T-helper 17 cell (primary cell): ENCODE results near the gene PCID2. TPM values are rescaled to one million over a fixed set of nuclear protein-coding genes. Genes with fewer than 3 reads are reported as not detected.

Experiments used
- ATAC-seq: fragments of 150-1000 bp; cut with Tn5 transposase; 2 replicates; pipeline ENCODE4 v1.10.0; 2021; ENCODE audit warnings: mild to moderate bottlenecking, moderate library complexity
- DNase-seq, 3 donors: peaks; one replicate each; pipeline versions ENCODE4 v3.0.0 to v3.0.0-alpha.2; 2020 to 2021
- H3K9me3 ChIP-seq: one replicate; pipeline ENCODE4 v1.7.0; 2013; ENCODE audit warnings: low read length, mild to moderate bottlenecking; ENCODE audit not compliant: control insufficient read depth, poor library complexity, severe bottlenecking
- H3K27ac Mint-ChIP-seq: one replicate; pipeline ENCODE4 v1.8.0; 2022; ENCODE audit warnings: mild to moderate bottlenecking, moderate library complexity, mixed read lengths
- H3K27me3 Mint-ChIP-seq: one replicate; pipeline ENCODE4 v1.8.0; 2022; ENCODE audit warnings: mixed read lengths
- H3K36me3 Mint-ChIP-seq: one replicate; pipeline ENCODE4 v1.8.0; 2022; ENCODE audit warnings: low read depth, mixed read lengths
- H3K4me1 Mint-ChIP-seq: one replicate; pipeline ENCODE4 v1.8.0; 2022; ENCODE audit warnings: mild to moderate bottlenecking, mixed read lengths
- H3K4me3 Mint-ChIP-seq: one replicate; pipeline ENCODE4 v1.8.0; 2022; ENCODE audit warnings: mild to moderate bottlenecking, moderate library complexity, mixed read lengths
- total RNA-seq, 4 donors: library from RNA in 2 of 4; stranded (reverse) in 2 of 4; gene quantifications; one replicate each; pipeline ENCODE4 v1.2.3 and lab custom pipeline; 2022 to 2026

Gene PCID2
- total RNA-seq, 2 donors from 2014 or later: 31.3 to 47.9 TPM

GRCh38 chr13:113178070-113178895, 30.2 kb downstream of the PCID2 start:
- peaks cover 9% of the 10 kb centered on the region for H3K36me3 Mint-ChIP-seq
- no peaks in the 10 kb centered on the region for H3K27me3 Mint-ChIP-seq
- DNase-seq (no peak), ATAC-seq (no peak)
- H3K9me3 ChIP-seq: peaks cover 3% of the 10 kb centered on the region
- H3K4me1 Mint-ChIP-seq: peaks cover 30% of the 10 kb centered on the region
- H3K4me3 Mint-ChIP-seq: no peak overlapping the region
- H3K27ac Mint-ChIP-seq: peak overlapping the region; percentile 92

GRCh38 chr13:113176822-113177221, 31.6 kb downstream of the PCID2 start:
- peaks cover 3% of the 10 kb centered on the region for H3K9me3 ChIP-seq
- Mint-ChIP-seq H3K27me3 (no peaks in the 10 kb centered on the region), H3K4me3 (no peak overlapping the region), H3K4me1 (peaks cover 26% of the 10 kb centered on the region), H3K36me3 (peaks cover 9% of the 10 kb centered on the region), H3K27ac (peak overlapping the region; percentile 93)
- ATAC-seq: no peak
- DNase-seq: no peak

GRCh38 chr13:113176280-113176679, 32.2 kb downstream of the PCID2 start:
- no peaks in the 10 kb centered on the region for H3K27me3 Mint-ChIP-seq
- peaks cover 9% of the 10 kb centered on the region for H3K36me3 Mint-ChIP-seq
- peaks cover 3% of the 10 kb centered on the region for H3K9me3 ChIP-seq
- H3K4me1 Mint-ChIP-seq: peaks cover 25% of the 10 kb centered on the region
- DNase-seq (peak; percentile 43 to 56 (median 53)), ATAC-seq (peak; percentile 95)
- H3K27ac Mint-ChIP-seq: peak overlapping the region; percentile 93
- peak overlapping the region; percentile 50 for H3K4me3 Mint-ChIP-seq

GRCh38 chr13:113172419-113172926, 36.0 kb downstream of the PCID2 start:
- peaks cover 3% of the 10 kb centered on the region for H3K9me3 ChIP-seq
- Mint-ChIP-seq H3K4me1 (peaks cover 17% of the 10 kb centered on the region), H3K27me3 (no peaks in the 10 kb centered on the region), H3K27ac (no peak overlapping the region), H3K36me3 (peaks cover 7% of the 10 kb centered on the region), H3K4me3 (no peak overlapping the region)
- DNase-seq: no peak
- ATAC-seq: no peak

GRCh38 chr13:113171250-113172125, 37.0 kb downstream of the PCID2 start:
- no peak overlapping the region for H3K4me3 Mint-ChIP-seq
- H3K27ac Mint-ChIP-seq: peak overlapping the region; percentile 39
- DNase-seq: no peak
- peaks cover 7% of the 10 kb centered on the region for H3K36me3 Mint-ChIP-seq
- no peak for ATAC-seq
- peaks cover 3% of the 10 kb centered on the region for H3K9me3 ChIP-seq
- H3K27me3 Mint-ChIP-seq: no peaks in the 10 kb centered on the region
- peaks cover 17% of the 10 kb centered on the region for H3K4me1 Mint-ChIP-seq

GRCh38 chr13:113170511-113170910, 38.0 kb downstream of the PCID2 start:
- Mint-ChIP-seq H3K4me1 (peaks cover 19% of the 10 kb centered on the region), H3K27me3 (no peaks in the 10 kb centered on the region), H3K27ac (peak overlapping the region; percentile 39), H3K36me3 (peaks cover 4% of the 10 kb centered on the region), H3K4me3 (no peak overlapping the region)
- ATAC-seq (no peak), DNase-seq (no peak)
- H3K9me3 ChIP-seq: peaks cover 3% of the 10 kb centered on the region

GRCh38 chr13:113169277-113170272, 38.9 kb downstream of the PCID2 start:
- H3K4me3 Mint-ChIP-seq: no peak overlapping the region
- no peak overlapping the region for H3K27ac Mint-ChIP-seq
- DNase-seq (no peak), ATAC-seq (no peak)
- H3K9me3 ChIP-seq: no peaks in the 10 kb centered on the region
- H3K36me3 Mint-ChIP-seq: peaks cover 4% of the 10 kb centered on the region
- peaks cover 22% of the 10 kb centered on the region for H3K4me1 Mint-ChIP-seq
- H3K27me3 Mint-ChIP-seq: no peaks in the 10 kb centered on the region

GRCh38 chr13:113168211-113168610, 40.3 kb downstream of the PCID2 start:
- H3K27me3 Mint-ChIP-seq: no peaks in the 10 kb centered on the region
- ATAC-seq (no peak), DNase-seq (no peak)
- H3K27ac Mint-ChIP-seq: no peak overlapping the region
- H3K9me3 ChIP-seq: no peaks in the 10 kb centered on the region
- H3K4me3 Mint-ChIP-seq: no peak overlapping the region
- H3K4me1 Mint-ChIP-seq: peaks cover 25% of the 10 kb centered on the region
- peaks cover 4% of the 10 kb centered on the region for H3K36me3 Mint-ChIP-seq

- DNase-seq: no peak
- ATAC-seq: no peak
- H3K4me1 Mint-ChIP-seq: peaks cover 29% of the 10 kb centered on the region
- H3K36me3 Mint-ChIP-seq: peaks cover 4% of the 10 kb centered on the region
- no peaks in the 10 kb centered on the region for H3K27me3 Mint-ChIP-seq
- H3K9me3 ChIP-seq: no peaks in the 10 kb centered on the region
- no peak overlapping the region for H3K4me3 Mint-ChIP-seq
- no peak overlapping the region for H3K27ac Mint-ChIP-seq
Measured at GRCh38 chr13:113167575-113167974, 40.9 kb downstream of the PCID2 start.

- Mint-ChIP-seq H3K36me3 (peaks cover 4% of the 10 kb centered on the region), H3K27me3 (no peaks in the 10 kb centered on the region), H3K4me3 (no peak overlapping the region), H3K4me1 (peaks cover 29% of the 10 kb centered on the region), H3K27ac (no peak overlapping the region)
- no peak for ATAC-seq
- no peak for DNase-seq
- H3K9me3 ChIP-seq: no peaks in the 10 kb centered on the region
Measured at GRCh38 chr13:113167155-113167554, 41.3 kb downstream of the PCID2 start.

GRCh38 chr13:113166681-113167080, 41.8 kb downstream of the PCID2 start:
- Mint-ChIP-seq H3K4me1 (peaks cover 29% of the 10 kb centered on the region), H3K27ac (no peak overlapping the region)
- ATAC-seq: no peak

GRCh38 chr13:113166266-113166665, 42.2 kb downstream of the PCID2 start:
- H3K4me3 Mint-ChIP-seq: no peak overlapping the region
- H3K36me3 Mint-ChIP-seq: peaks cover 4% of the 10 kb centered on the region

More at GRCh38 chr13:113166681-113167080, 41.8 kb downstream of the PCID2 start:
- no peak for DNase-seq
- peaks cover 4% of the 10 kb centered on the region for H3K36me3 Mint-ChIP-seq
- H3K9me3 ChIP-seq: no peaks in the 10 kb centered on the region
- H3K4me3 Mint-ChIP-seq: no peak overlapping the region
- H3K27me3 Mint-ChIP-seq: no peaks in the 10 kb centered on the region

More at GRCh38 chr13:113166266-113166665, 42.2 kb downstream of the PCID2 start:
- H3K27ac Mint-ChIP-seq: no peak overlapping the region
- H3K9me3 ChIP-seq: no peaks in the 10 kb centered on the region
- no peak for ATAC-seq
- no peaks in the 10 kb centered on the region for H3K27me3 Mint-ChIP-seq
- no peak for DNase-seq
- H3K4me1 Mint-ChIP-seq: peaks cover 30% of the 10 kb centered on the region
